WTC11 (cell line): ENCODE data around the gene GET4. TPM values are rescaled to one million over a fixed set of nuclear protein-coding genes. Genes with fewer than 3 reads are reported as not detected.

Experiments
- ATAC-seq: fragments of 200-7000 bp; cut with Tn5 transposase; 2 replicates; pipeline ENCODE4 v1.10.0; 2021; ENCODE audit warnings: mild to moderate bottlenecking, moderate library complexity
- CTCF ChIA-PET: fragments of 300-600 bp; sonication (Branson Sonifier 250); formaldehyde crosslinking; loops from one replicate; lab custom pipeline; 2021; ENCODE audit warnings: antibody characterized with exemption; lab: Charles Lee
- POLR2A ChIA-PET: fragments of 350-600 bp; sonication (Branson Sonifier 250); formaldehyde crosslinking; loops from one replicate; lab custom pipeline; 2021; ENCODE audit warnings: antibody characterized with exemption; lab: Charles Lee
- DNase-seq: peaks from one replicate; pipeline ENCODE4 v3.0.0; 2021; ENCODE audit warnings: low spot score
- H3K27ac Mint-ChIP-seq: 2 replicates; pipeline ENCODE4 v1.8.0; 2021; ENCODE audit warnings: mixed read lengths
- H3K27me3 Mint-ChIP-seq: 2 replicates; pipeline ENCODE4 v1.8.0; 2021; ENCODE audit warnings: low read depth, mild to moderate bottlenecking, moderate library complexity, mixed read lengths
- H3K36me3 Mint-ChIP-seq: 2 replicates; pipeline ENCODE4 v1.8.0; 2021; ENCODE audit warnings: mixed read lengths
- H3K4me1 Mint-ChIP-seq: 2 replicates; pipeline ENCODE4 v1.8.0; 2022; ENCODE audit warnings: mixed read lengths
- H3K4me3 Mint-ChIP-seq: 2 replicates; pipeline ENCODE4 v1.8.0; 2021; ENCODE audit warnings: mild to moderate bottlenecking, moderate library complexity, mixed read lengths
- H3K9me3 Mint-ChIP-seq: 2 replicates; pipeline ENCODE4 v1.8.0; 2021; ENCODE audit warnings: mixed read lengths
- AR ChIP-seq: fragments of 250-450 bp; sonication (Bioruptor Pico); IDR thresholded peaks from 2 replicates; pipeline ENCODE4 v1.9.0; 2021; ENCODE audit warnings: mild to moderate bottlenecking
- ATF1 ChIP-seq: sonication (generic); formaldehyde crosslinking; IDR thresholded peaks from 2 replicates; pipeline ENCODE4 v1.8.1; 2023; ENCODE audit warnings: mild to moderate bottlenecking, moderate library complexity, missing genetic modification reagents
- ATF3 ChIP-seq: sonication (generic); formaldehyde crosslinking; conservative IDR thresholded peaks from 2 replicates; pipeline ENCODE4 v1.8.1; 2022; ENCODE audit warnings: mild to moderate bottlenecking, missing genetic modification reagents
- E2F1 ChIP-seq: sonication (generic); formaldehyde crosslinking; IDR thresholded peaks from 2 replicates; pipeline ENCODE4 v1.8.0; 2022; ENCODE audit warnings: mild to moderate bottlenecking, missing genetic modification reagents
- E2F4 ChIP-seq: sonication (generic); formaldehyde crosslinking; IDR thresholded peaks from 2 replicates; pipeline ENCODE4 v1.8.1; 2022; ENCODE audit warnings: low read depth, mild to moderate bottlenecking, moderate library complexity, missing genetic modification reagents, borderline replicate concordance
- E2F5 ChIP-seq: sonication (generic); formaldehyde crosslinking; IDR thresholded peaks from 2 replicates; pipeline ENCODE4 v1.8.1; 2022; ENCODE audit warnings: mild to moderate bottlenecking, moderate library complexity, missing genetic modification reagents
- ERG ChIP-seq: fragments of 250-450 bp; sonication (Bioruptor Pico); IDR thresholded peaks from 2 replicates; pipeline ENCODE4 v1.8.0; 2021; ENCODE audit warnings: mild to moderate bottlenecking
- FOXK1 ChIP-seq: sonication (generic); formaldehyde crosslinking; IDR thresholded peaks from 2 replicates; pipeline ENCODE4 v1.8.0; 2022; ENCODE audit warnings: mild to moderate bottlenecking, moderate library complexity, missing genetic modification reagents
- IRF1 ChIP-seq: sonication (generic); formaldehyde crosslinking; IDR thresholded peaks from 2 replicates; pipeline ENCODE4 v1.8.0; 2023; ENCODE audit warnings: missing genetic modification reagents
- KAT7 ChIP-seq: sonication (generic); formaldehyde crosslinking; IDR thresholded peaks from 2 replicates; pipeline ENCODE4 v1.8.1; 2023; ENCODE audit warnings: missing genetic modification reagents, mild to moderate bottlenecking, borderline replicate concordance
- MYBL2 ChIP-seq: sonication (generic); formaldehyde crosslinking; IDR thresholded peaks from 2 replicates; pipeline ENCODE4 v1.8.1; 2023; ENCODE audit warnings: mild to moderate bottlenecking, moderate library complexity, missing genetic modification reagents
- NR1H2 ChIP-seq: sonication (generic); formaldehyde crosslinking; IDR thresholded peaks from 2 replicates; pipeline ENCODE4 v1.9.0; 2021; ENCODE audit warnings: mild to moderate bottlenecking, moderate library complexity, missing genetic modification reagents
- OVOL2 ChIP-seq: fragments of 250-450 bp; sonication (Bioruptor Pico); IDR thresholded peaks from 2 replicates; pipeline ENCODE4 v1.9.0; 2021; ENCODE audit warnings: mild to moderate bottlenecking, borderline replicate concordance
- RORB ChIP-seq: fragments of 250-450 bp; sonication (Bioruptor Pico); IDR thresholded peaks from 2 replicates; pipeline ENCODE4 v1.9.0; 2021; ENCODE audit warnings: mild to moderate bottlenecking
- SMAD3 ChIP-seq: sonication (generic); formaldehyde crosslinking; IDR thresholded peaks from 2 replicates; pipeline ENCODE4 v1.8.0; 2022; ENCODE audit warnings: missing genetic modification reagents, mild to moderate bottlenecking, borderline replicate concordance
- SP1 ChIP-seq: sonication (generic); formaldehyde crosslinking; conservative IDR thresholded peaks from 2 replicates; pipeline ENCODE4 v1.8.1; 2022; ENCODE audit warnings: missing genetic modification reagents
- TP53 ChIP-seq: sonication (generic); formaldehyde crosslinking; IDR thresholded peaks from 2 replicates; pipeline ENCODE4 v1.8.1; 2023; ENCODE audit warnings: mild to moderate bottlenecking, missing genetic modification reagents
- USF1 ChIP-seq: sonication (generic); formaldehyde crosslinking; IDR thresholded peaks from 2 replicates; pipeline ENCODE4 v1.8.0; 2022; ENCODE audit warnings: mild to moderate bottlenecking, missing genetic modification reagents
- ZBTB43 ChIP-seq: sonication (generic); formaldehyde crosslinking; IDR thresholded peaks from 2 replicates; pipeline ENCODE4 v1.8.1; 2023; ENCODE audit warnings: mild to moderate bottlenecking, missing genetic modification reagents
- ZNF138 ChIP-seq: sonication (generic); formaldehyde crosslinking; conservative IDR thresholded peaks from 2 replicates; pipeline ENCODE4 v1.8.1; 2022; ENCODE audit warnings: mild to moderate bottlenecking, moderate library complexity, missing genetic modification reagents
- ZNF263 ChIP-seq: sonication (generic); formaldehyde crosslinking; IDR thresholded peaks from 2 replicates; pipeline ENCODE4 v1.8.1; 2022; ENCODE audit warnings: low read depth, mild to moderate bottlenecking, moderate library complexity, missing genetic modification reagents
- ZNF416 ChIP-seq: fragments of 250-450 bp; sonication (Bioruptor Pico); IDR thresholded peaks from 2 replicates; pipeline ENCODE4 v1.9.0; 2021; ENCODE audit warnings: mild to moderate bottlenecking, inconsistent platforms
- ZSCAN18 ChIP-seq: fragments of 250-450 bp; sonication (Bioruptor Pico); IDR thresholded peaks from 2 replicates; pipeline ENCODE4 v2.1.2; 2022; ENCODE audit warnings: mild to moderate bottlenecking, moderate library complexity
- total RNA-seq: library from RNA; stranded (reverse); gene quantifications from 3 replicates; pipeline ENCODE4 v1.2.3, GENCODE V29; 2021

GET4 gene
- total RNA-seq, 1 experiment from 2014 or later, result 73.0 TPM

- TF ChIP-seq ERG (CRISPR knock-in tag) (no peak), ZSCAN18 (CRISPR knock-in tag) (no peak), ZNF416 (CRISPR knock-in tag) (no peak), ATF1 (CRISPR knock-in tag) (no peak), FOXK1 (no peak)
- TF ChIP-seq, all 79 proteins: peak for 0
Measured at GRCh38 chr7:843230-843629, 33.1 kb upstream of the GET4 start (continued).

GRCh38 chr7:844043-844442, 32.3 kb upstream of the GET4 start:
- H3K4me3 Mint-ChIP-seq, result no peak overlapping the region
- H3K36me3 Mint-ChIP-seq, result peaks cover 72% of the 10 kb centered on the region
- H3K27me3 Mint-ChIP-seq, result no peaks in the 10 kb centered on the region
- no peaks in the 10 kb centered on the region for H3K4me1 Mint-ChIP-seq
- no peak overlapping the region for H3K27ac Mint-ChIP-seq
- H3K9me3 Mint-ChIP-seq, result no peaks in the 10 kb centered on the region
- ATAC-seq, result no peak
- DNase-seq, result no peak
- CTCF ChIA-PET, result interaction anchor here (0.6 kb wide), 1 partner anchor 30 kb away, joined by 3 read pairs; no protein-coding TSS in a partner anchor
- POLR2A ChIA-PET, result no interaction called here
- TF ChIP-seq ZNF263 (CRISPR knock-in tag) (no peak), E2F5 (no peak), ZBTB43 (no peak), USF1 (CRISPR knock-in tag) (no peak), SP1 (no peak), ATF3 (CRISPR knock-in tag) (no peak), OVOL2 (CRISPR knock-in tag) (no peak), IRF1 (CRISPR knock-in tag) (no peak), NR1H2 (CRISPR knock-in tag) (no peak), TP53 (CRISPR knock-in tag) (no peak), ZNF138 (CRISPR knock-in tag) (no peak), ATF1 (CRISPR knock-in tag) (no peak), AR (CRISPR knock-in tag) (no peak), RORB (CRISPR knock-in tag) (no peak), E2F4 (CRISPR knock-in tag) (no peak), KAT7 (no peak), MYBL2 (CRISPR knock-in tag) (no peak), E2F1 (CRISPR knock-in tag) (no peak), SMAD3 (CRISPR knock-in tag) (no peak)
